GM23338 (cell line): Measurements from ENCODE around the gene EYA3. TPM values are rescaled to one million over a fixed set of nuclear protein-coding genes. Genes with fewer than 3 reads are reported as not detected.

Experiments
- polyA plus RNA-seq: library from polyadenylated mRNA; unstranded; fragments of >200 nt; fragmentation: Nextera tagmentation; extraction: Ambion mirVana; gene quantifications from 2 replicates; pipeline ENCODE4 v1.2.1, GENCODE V29; 2016
- small RNA-seq: library from RNA; depleted of rRNA; stranded (forward); fragments of <200 nt; gene quantifications from one replicate; pipeline ENCODE3, GENCODE V24; 2014; ENCODE audit warnings: low replicate concordance
- total RNA-seq: library from RNA; depleted of rRNA; stranded (reverse); fragments of >200 nt; shearing (Covaris generic); gene quantifications from 2 replicates; pipeline ENCODE4 v1.2.3, GENCODE V29; 2014; rRNA removed

The EYA3 gene
- total and polyA plus RNA-seq, 2 experiments from 2014 or later: 12.5 to 33.6 TPM

Small RNAs within 50 kb of the gene (small RNA-seq; reads per million reads assigned to genes)
- 0.10 reads per million for gene RN7SL559P

Other genes with a start within 250 kb of the EYA3 start
- gene THEMIS2, start 216.1 kb downstream of the EYA3 start, total RNA-seq: 19.3 and 32.4 TPM in 2 replicates
- gene THEMIS2, start 216.1 kb downstream of the EYA3 start, polyA plus RNA-seq: 8.1 and 10.0 TPM in 2 replicates
- gene RPA2, start 174.0 kb downstream of the EYA3 start, total RNA-seq: 47.0 and 55.5 TPM in 2 replicates
- 58.4 and 60.8 TPM in 2 replicates for gene RPA2, start 174.0 kb downstream of the EYA3 start, polyA plus RNA-seq
- 78.5 and 83.1 TPM in 2 replicates for gene SMPDL3B, start 153.6 kb downstream of the EYA3 start, total RNA-seq
- 39.5 and 40.9 TPM in 2 replicates for gene SMPDL3B, start 153.6 kb downstream of the EYA3 start, polyA plus RNA-seq
- gene XKR8, start 128.6 kb downstream of the EYA3 start, total RNA-seq: 9.6 and 13.1 TPM in 2 replicates
- 8.2 and 9.6 TPM in 2 replicates for gene XKR8, start 128.6 kb downstream of the EYA3 start, polyA plus RNA-seq
- gene PTAFR, start 88.1 kb upstream of the EYA3 start, total RNA-seq: 0.27 and 0.76 TPM in 2 replicates
- 0.29 and 0.49 TPM in 2 replicates for gene PTAFR, start 88.1 kb upstream of the EYA3 start, polyA plus RNA-seq
- gene DNAJC8, start 144.4 kb upstream of the EYA3 start, total RNA-seq: 67.3 and 71.0 TPM in 2 replicates
- gene DNAJC8, start 144.4 kb upstream of the EYA3 start, polyA plus RNA-seq: 208 and 210 TPM in 2 replicates
- gene ATP5IF1, start 147.5 kb upstream of the EYA3 start, total RNA-seq: 230 and 282 TPM in 2 replicates
- 1,325 and 1,405 TPM in 2 replicates for gene ATP5IF1, start 147.5 kb upstream of the EYA3 start, polyA plus RNA-seq
- gene SESN2, start 170.9 kb upstream of the EYA3 start, total RNA-seq: 43.6 and 52.1 TPM in 2 replicates
- 20.8 and 22.8 TPM in 2 replicates for gene SESN2, start 170.9 kb upstream of the EYA3 start, polyA plus RNA-seq
- 11.9 and 12.6 TPM in 2 replicates for gene MED18, start 240.4 kb upstream of the EYA3 start, total RNA-seq
- 7.6 and 8.5 TPM in 2 replicates for gene MED18, start 240.4 kb upstream of the EYA3 start, polyA plus RNA-seq